Transverse colon (tissue), 4 donors: ENCODE measurements around the gene PRRG2.

ENCODE experiments used
- CTCF ChIP-seq, 5 experiments: fragments of 200-600 bp in 3 of 5; fragments of 450-650 bp in 2 of 5; sonication (generic) in 3 of 5; IDR thresholded peaks; 1 replicate in 2 of 5; 2 replicates in 3 of 5; pipeline ENCODE4 v1.5.1; 2016 to 2017; ENCODE audit warnings: antibody characterized with exemption in 5 of 5, inconsistent platforms in 3 of 5, mild to moderate bottlenecking in 2 of 5, moderate library complexity in 1 of 5
- EP300 ChIP-seq: sonication (generic); formaldehyde crosslinking; IDR thresholded peaks from one replicate; pipeline ENCODE4 v1.6.1; 2017; ENCODE audit warnings: antibody characterized with exemption, low read depth
- POLR2A ChIP-seq: fragments of 450-650 bp; IDR thresholded peaks from one replicate; pipeline ENCODE4 v1.6.1; 2016; ENCODE audit warnings: antibody characterized with exemption, mild to moderate bottlenecking, moderate library complexity
- POLR2AphosphoS5 ChIP-seq, 3 donors: sonication (generic); formaldehyde crosslinking; IDR thresholded peaks; one replicate each; pipeline ENCODE4 v1.6.1; 2016; ENCODE audit warnings: antibody characterized with exemption in 3 of 3

- TF ChIP-seq POLR2A = no peak
- TF ChIP-seq POLR2AphosphoS5 (IDR thresholded peaks at IDR 0.05) = peak in 1 of 3 donors; percentile 31
- no peak for TF ChIP-seq CTCF (IDR thresholded peaks at IDR 0.05)
- no peak for TF ChIP-seq EP300
These were observed 10.0 kb downstream of the PRRG2 start, which contains the start of gene PRR12 for GRCh38 chr19:49590971-49591730.
